ENCODE data around the gene MAFF. TPM values are rescaled to one million over a fixed set of nuclear protein-coding genes. Genes with fewer than 3 reads are reported as not detected.

MAFF gene
- total RNA-seq, 3 donors from 2014 or later: 37.3 to 126 (median 85.5) TPM

DNA sequence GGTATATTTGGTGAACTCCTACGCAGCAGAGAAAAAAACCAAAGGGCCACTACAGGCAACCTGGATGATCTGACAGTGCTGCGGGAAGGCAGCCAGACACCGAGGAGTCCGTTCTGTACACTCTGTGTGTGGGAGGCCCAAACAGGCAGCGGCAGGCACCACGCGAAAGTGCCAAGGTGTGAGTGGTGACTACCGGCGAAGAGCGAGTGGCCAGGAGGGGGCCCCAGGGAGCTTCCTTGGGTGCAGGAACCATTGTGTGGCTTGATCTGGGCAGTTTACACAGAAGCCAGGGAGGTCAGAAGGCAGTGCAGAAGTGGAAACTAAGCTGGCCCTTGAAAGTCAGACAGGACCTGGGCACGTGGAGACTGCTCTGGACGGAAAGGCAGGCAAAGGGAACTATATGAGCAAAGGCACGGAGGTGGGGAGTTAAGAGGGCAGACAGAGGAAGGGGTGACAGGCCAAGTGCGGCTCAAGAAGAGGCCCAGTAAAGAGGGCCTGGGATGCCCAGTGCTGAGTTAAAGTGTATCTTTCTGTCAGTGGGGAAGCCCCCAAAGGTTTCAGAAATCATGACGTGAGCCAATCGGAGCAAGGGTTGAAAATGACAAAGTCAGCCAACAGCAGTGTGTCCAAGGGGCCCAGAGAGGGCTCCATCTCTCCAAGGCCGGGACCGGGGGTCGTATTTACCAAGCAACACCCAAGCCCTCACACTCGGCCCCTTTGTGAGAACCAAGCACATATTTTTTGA is 60.4 kb downstream of the MAFF start:
- peak; percentile 68 to 85 for DNase-seq (ENCODE audit: low spot score in 2 of 2)
- intact Hi-C loops (cut with DNase I; ENCODE audit: low total_unique reads): no loop called here
- peak overlapping the region; percentile 59 to 86 for H3K27ac ChIP-seq

DNA sequence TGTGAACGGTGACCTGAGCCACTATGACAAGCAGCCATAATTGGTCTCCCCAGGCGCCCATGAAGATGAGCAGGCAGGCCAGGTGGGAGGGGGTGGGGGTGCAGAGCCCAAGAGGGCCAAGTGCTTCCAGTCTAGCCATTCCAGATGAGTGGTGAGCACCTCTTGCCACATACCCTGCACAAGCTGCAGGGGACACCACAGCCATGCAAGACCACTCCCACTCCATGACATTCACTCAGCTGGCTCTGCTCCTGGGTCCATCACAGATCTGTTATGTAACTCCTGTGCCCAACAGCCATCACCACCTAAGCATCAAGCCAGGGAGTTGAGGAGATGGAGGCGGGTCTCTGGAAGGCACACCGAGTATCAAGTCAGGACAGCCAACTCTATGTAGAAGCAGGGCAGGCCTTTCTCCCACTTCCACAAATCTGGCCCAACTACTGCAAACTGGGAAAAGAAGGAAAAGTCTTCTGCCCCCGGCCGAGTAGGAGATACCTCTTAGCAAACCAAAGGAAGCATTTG is 62.6 kb downstream of the MAFF start:
- peak overlapping the region in 1 of 2 donors; percentile 33 for H3K27ac ChIP-seq
- H3K27me3 ChIP-seq: no peaks in the 10 kb centered on the region
- peaks cover 9 to 11% of the 10 kb centered on the region in 2 donors for H3K4me1 ChIP-seq
- no peak overlapping the region for H3K4me3 ChIP-seq
- no peaks in the 10 kb centered on the region for H3K9me3 ChIP-seq
- no peak for TF ChIP-seq POLR2A (IDR thresholded peaks at IDR 0.05)
- no peak for TF ChIP-seq CTCF (IDR thresholded peaks at IDR 0.05)
- no peak for TF ChIP-seq POLR2AphosphoS5 (IDR thresholded peaks at IDR 0.05)
- intact Hi-C loops (cut with DNase I; ENCODE audit: low total_unique reads): no loop called here
- no peaks in the 10 kb centered on the region for H3K36me3 ChIP-seq
- DNase-seq (ENCODE audit: low spot score in 2 of 2): no peak

More for the DNA sequence above, 60.4 kb downstream of the MAFF start:
- H3K4me1 ChIP-seq: peaks cover 9 to 11% of the 10 kb centered on the region in 2 donors
- TF ChIP-seq CTCF (IDR thresholded peaks at IDR 0.05) (peak in 2 of 3 donors; percentile 58 to 66), POLR2AphosphoS5 (IDR thresholded peaks at IDR 0.05) (peak in 1 of 3 donors; percentile 10), POLR2A (IDR thresholded peaks at IDR 0.05) (no peak)
- no peaks in the 10 kb centered on the region for H3K36me3 ChIP-seq
- H3K9me3 ChIP-seq: no peaks in the 10 kb centered on the region
- no peaks in the 10 kb centered on the region for H3K27me3 ChIP-seq
- H3K4me3 ChIP-seq: peak overlapping the region in 1 of 3 donors; percentile 4

Other genes starting within 250 kb of the MAFF start
- under 1 TPM in 1 of 3 donors, not detected in 2; 0.64 TPM for gene C22orf23, start 248.4 kb upstream of the MAFF start, total RNA-seq
- gene POLR2F, start 248.3 kb upstream of the MAFF start, total RNA-seq: 10 to 100 TPM; 66.7 to 93.7 (median 82.4) TPM
- gene SOX10, start 217.4 kb upstream of the MAFF start, total RNA-seq: 100 to 1,000 TPM in 1 of 3 donors, 10 to 100 TPM in 1, under 1 TPM in 1; 0.16 to 101 (median 24.9) TPM
- 10 to 100 TPM; 42.0 to 61.3 (median 49.9) TPM for gene PICK1, start 144.6 kb upstream of the MAFF start, total RNA-seq
- 1 to 10 TPM in 1 of 3 donors, under 1 TPM in 1, not detected in 1; 0.33 to 1.3 TPM for gene SLC16A8, start 117.8 kb upstream of the MAFF start, total RNA-seq
- gene BAIAP2L2, start 91.3 kb upstream of the MAFF start, total RNA-seq: 1 to 10 TPM in 2 of 3 donors, under 1 TPM in 1; 0.80 to 1.3 (median 1.0) TPM
- gene PLA2G6, start 20.2 kb upstream of the MAFF start, total RNA-seq: 10 to 100 TPM; 41.1 to 68.1 (median 59.3) TPM
- 10 to 100 TPM; 30.6 to 49.5 (median 42.4) TPM for gene TMEM184B, start 71.0 kb downstream of the MAFF start, total RNA-seq
- 100 to 1,000 TPM in 2 of 3 donors, 10 to 100 TPM in 1; 83.0 to 147 (median 117) TPM for gene CSNK1E, start 115.4 kb downstream of the MAFF start, total RNA-seq